ENCODE measurements around the gene TXK.

TXK gene

GRCh38 chr4:48120132-48120531 is 13.9 kb downstream of the TXK start:
- CTCF ChIA-PET = interaction anchor here (0.5 to 0.6 kb wide), 2 partner anchors 35 to 334 kb away, joined by 3 read pairs; no protein-coding TSS in a partner anchor
- Histone ChIP-seq H3K9me3 (ENCODE audit: control insufficient read depth, insufficient read depth, low read depth, low read length) (no peaks in the 10 kb centered on the region), H3K4me3 (ENCODE audit: low read depth, low read length) (no peak overlapping the region), H3K27ac (ENCODE audit: extremely low read depth, low read depth, low read length) (no peak overlapping the region), H3K4me1 (ENCODE audit: control insufficient read depth, insufficient read depth, low read length) (no peaks in the 10 kb centered on the region; the same call in 1 of the 2 replicates), H3K36me3 (ENCODE audit: control insufficient read depth in 2 of 2, insufficient read depth in 1 of 2, low read length in 2 of 2) (no peaks in the 10 kb centered on the region)
- no peak for TF ChIP-seq ZNF624 (tag by site-specific recombination; IDR thresholded peaks at IDR 0.05)
- no peak for TF ChIP-seq GLI2 (tag by site-specific recombination; IDR thresholded peaks at IDR 0.05; ENCODE audit: borderline replicate concordance, low read depth)
- no peak for TF ChIP-seq ZNF366 (tag by site-specific recombination; conservative IDR thresholded peaks at IDR 0.05)
- TF ChIP-seq, protein P1, sequence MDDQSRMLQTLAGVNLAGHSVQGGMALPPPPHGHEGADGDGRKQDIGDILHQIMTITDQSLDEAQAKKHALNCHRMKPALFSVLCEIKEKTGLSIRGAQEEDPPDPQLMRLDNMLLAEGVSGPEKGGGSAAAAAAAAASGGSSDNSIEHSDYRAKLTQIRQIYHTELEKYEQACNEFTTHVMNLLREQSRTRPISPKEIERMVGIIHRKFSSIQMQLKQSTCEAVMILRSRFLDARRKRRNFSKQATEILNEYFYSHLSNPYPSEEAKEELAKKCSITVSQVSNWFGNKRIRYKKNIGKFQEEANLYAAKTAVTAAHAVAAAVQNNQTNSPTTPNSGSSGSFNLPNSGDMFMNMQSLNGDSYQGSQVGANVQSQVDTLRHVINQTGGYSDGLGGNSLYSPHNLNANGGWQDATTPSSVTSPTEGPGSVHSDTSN (CRISPR knock-in tag; IDR thresholded peaks at IDR 0.05) = no peak
- no peak for TF ChIP-seq ZNF169 (tag by site-specific recombination; IDR thresholded peaks at IDR 0.05)
- TF ChIP-seq ZBTB21 (tag by site-specific recombination; IDR thresholded peaks at IDR 0.05) = no peak
- no peak for TF ChIP-seq KLF10 (tag by site-specific recombination; IDR thresholded peaks at IDR 0.05)
- TF ChIP-seq ZNF792 (tag by site-specific recombination; IDR thresholded peaks at IDR 0.05) = no peak
- POLR2A ChIA-PET = no interaction called here

DNA sequence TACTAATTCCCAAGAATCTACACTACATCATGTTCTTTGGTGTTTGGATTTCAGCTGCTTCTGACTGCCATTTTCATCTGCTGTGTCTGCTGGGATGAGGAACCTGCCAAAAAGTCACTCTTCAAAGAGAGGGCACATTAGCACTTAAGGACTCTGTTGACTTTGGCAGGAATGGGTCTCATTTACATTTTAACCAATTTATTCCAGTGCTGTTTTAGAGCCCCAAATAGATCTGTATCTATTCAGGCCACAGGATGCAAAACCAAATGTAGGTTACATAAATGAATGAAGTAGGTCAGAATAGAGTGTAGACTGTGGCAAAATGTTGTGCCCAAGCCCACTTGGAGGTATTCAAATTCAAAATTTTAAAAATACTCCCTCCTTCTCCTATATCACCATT is 14.4 kb downstream of the TXK start:
- no peaks in the 10 kb centered on the region for H3K36me3 ChIP-seq (ENCODE audit: control insufficient read depth in 2 of 2, insufficient read depth in 1 of 2, low read length in 2 of 2)
- POLR2A ChIA-PET = no interaction called here
- CTCF ChIA-PET = interaction anchor here (0.6 kb wide), 1 partner anchor 334 kb away, joined by 3 read pairs; no protein-coding TSS in a partner anchor
- H3K27ac ChIP-seq (ENCODE audit: extremely low read depth, low read depth, low read length) = no peak overlapping the region
- no peak overlapping the region for H3K4me3 ChIP-seq (ENCODE audit: low read depth, low read length)
- TF ChIP-seq ZBTB21 (tag by site-specific recombination; IDR thresholded peaks at IDR 0.05) = no peak
- TF ChIP-seq SALL2 (tag by site-specific recombination; IDR thresholded peaks at IDR 0.05; ENCODE audit: borderline replicate concordance) = no peak
- H3K4me1 ChIP-seq (ENCODE audit: control insufficient read depth, insufficient read depth, low read length) = no peaks in the 10 kb centered on the region; the same call in 1 of the 2 replicates
- H3K9me3 ChIP-seq (ENCODE audit: control insufficient read depth, insufficient read depth, low read depth, low read length) = no peaks in the 10 kb centered on the region

GRCh38 chr4:48118081-48118480 is 16.0 kb downstream of the TXK start:
- no peaks in the 10 kb centered on the region for H3K36me3 ChIP-seq (ENCODE audit: control insufficient read depth in 2 of 2, insufficient read depth in 1 of 2, low read length in 2 of 2)
- ChIA-PET POLR2A (no interaction called here), CTCF (interaction anchor here (0.6 to 1.2 kb wide), 2 partner anchors 9 to 18 kb away, joined by 3 to 7 read pairs; no protein-coding TSS in a partner anchor)
- no peaks in the 10 kb centered on the region for H3K9me3 ChIP-seq (ENCODE audit: control insufficient read depth, insufficient read depth, low read depth, low read length)
- TF ChIP-seq ZNF621 (tag by site-specific recombination; IDR thresholded peaks at IDR 0.05) (no peak), HOXC10 (CRISPR knock-in tag; IDR thresholded peaks at IDR 0.05) (no peak), ZNF311 (tag by site-specific recombination; IDR thresholded peaks at IDR 0.05; ENCODE audit: borderline replicate concordance) (no peak), ZNF394 (tag by site-specific recombination; IDR thresholded peaks at IDR 0.05; ENCODE audit: borderline replicate concordance) (no peak), ZNF214 (tag by site-specific recombination; IDR thresholded peaks at IDR 0.05; ENCODE audit: borderline replicate concordance) (no peak), ZBTB20 (tag by site-specific recombination; IDR thresholded peaks at IDR 0.05) (no peak), ZNF266 (tag by site-specific recombination; IDR thresholded peaks at IDR 0.05; ENCODE audit: low read depth) (no peak), ZBTB1 (tag by site-specific recombination; IDR thresholded peaks at IDR 0.05) (no peak), ZNF157 (tag by site-specific recombination; IDR thresholded peaks at IDR 0.05) (no peak), ZFP69B (tag by site-specific recombination; IDR thresholded peaks at IDR 0.05) (no peak), ZNF391 (tag by site-specific recombination; IDR thresholded peaks at IDR 0.05; ENCODE audit: borderline replicate concordance, low read depth) (no peak), ZBTB21 (tag by site-specific recombination; IDR thresholded peaks at IDR 0.05) (no peak), ZNF19 (tag by site-specific recombination; IDR thresholded peaks at IDR 0.05; ENCODE audit: low read depth) (no peak)
- TF ChIP-seq, protein P2, sequence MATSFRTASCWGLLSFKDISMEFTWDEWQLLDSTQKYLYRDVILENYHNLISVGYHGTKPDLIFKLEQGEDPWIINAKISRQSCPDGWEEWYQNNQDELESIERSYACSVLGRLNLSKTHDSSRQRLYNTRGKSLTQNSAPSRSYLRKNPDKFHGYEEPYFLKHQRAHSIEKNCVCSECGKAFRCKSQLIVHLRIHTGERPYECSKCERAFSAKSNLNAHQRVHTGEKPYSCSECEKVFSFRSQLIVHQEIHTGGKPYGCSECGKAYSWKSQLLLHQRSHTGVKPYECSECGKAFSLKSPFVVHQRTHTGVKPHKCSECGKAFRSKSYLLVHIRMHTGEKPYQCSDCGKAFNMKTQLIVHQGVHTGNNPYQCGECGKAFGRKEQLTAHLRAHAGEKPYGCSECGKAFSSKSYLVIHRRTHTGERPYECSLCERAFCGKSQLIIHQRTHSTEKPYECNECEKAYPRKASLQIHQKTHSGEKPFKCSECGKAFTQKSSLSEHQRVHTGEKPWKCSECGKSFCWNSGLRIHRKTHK (tag by site-specific recombination; IDR thresholded peaks at IDR 0.05) = no peak
- TF ChIP-seq, protein P3, sequence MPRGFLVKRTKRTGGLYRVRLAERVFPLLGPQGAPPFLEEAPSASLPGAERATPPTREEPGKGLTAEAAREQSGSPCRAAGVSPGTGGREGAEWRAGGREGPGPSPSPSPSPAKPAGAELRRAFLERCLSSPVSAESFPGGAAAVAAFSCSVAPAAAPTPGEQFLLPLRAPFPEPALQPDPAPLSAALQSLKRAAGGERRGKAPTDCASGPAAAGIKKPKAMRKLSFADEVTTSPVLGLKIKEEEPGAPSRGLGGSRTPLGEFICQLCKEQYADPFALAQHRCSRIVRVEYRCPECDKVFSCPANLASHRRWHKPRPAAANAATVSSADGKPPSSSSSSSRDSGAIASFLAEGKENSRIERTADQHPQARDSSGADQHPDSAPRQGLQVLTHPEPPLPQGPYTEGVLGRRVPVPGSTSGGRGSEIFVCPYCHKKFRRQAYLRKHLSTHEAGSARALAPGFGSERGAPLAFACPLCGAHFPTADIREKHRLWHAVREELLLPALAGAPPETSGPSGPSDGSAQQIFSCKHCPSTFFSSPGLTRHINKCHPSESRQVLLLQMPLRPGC (tag by site-specific recombination; IDR thresholded peaks at IDR 0.05) = no peak
- H3K4me1 ChIP-seq (ENCODE audit: control insufficient read depth, insufficient read depth, low read length) = no peaks in the 10 kb centered on the region; the same call in 1 of the 2 replicates
- H3K27ac ChIP-seq (ENCODE audit: extremely low read depth, low read depth, low read length) = no peak overlapping the region
- H3K4me3 ChIP-seq (ENCODE audit: low read depth, low read length) = no peak overlapping the region

All from HEK293 (cell line).